Choroid plexus epithelial cell (primary cell): Measurements from ENCODE around the gene GNB1.

ENCODE experiments used
- DNase-seq: peaks from one replicate; pipeline ENCODE4 v3.0.0-alpha.2; 2010; ENCODE audit warnings: low read depth
- H3K4me3 ChIP-seq: 2 replicates; pipeline ENCODE4 v1.5.1; 2011; ENCODE audit warnings: low read depth, mild to moderate bottlenecking, control low read depth, low read length, moderate library complexity
- CTCF ChIP-seq: conservative IDR thresholded peaks from 2 replicates; pipeline ENCODE4 v1.5.1; 2011; ENCODE audit warnings: low read depth, mild to moderate bottlenecking, control low read depth, inconsistent platforms, low read length, moderate library complexity

Gene GNB1

GRCh38 chr1:1890506-1891348, at the start of gene GNB1:
GNB1 (minus strand) TSS chr1:1891087; CDS start chr1:1825453, 65,634 bp downstream.
- DNase-seq = peak; percentile 91
- H3K4me3 ChIP-seq = peak within 1 kb of the TSS; percentile 83
- no peak for TF ChIP-seq CTCF

- no peak for DNase-seq
- no peak overlapping the region for H3K4me3 ChIP-seq
- TF ChIP-seq CTCF = no peak
Measured at GRCh38 chr1:1940123-1940425, 49.2 kb upstream of the GNB1 start.

GRCh38 chr1:1939296-1940122, 48.6 kb upstream of the GNB1 start:
- H3K4me3 ChIP-seq = no peak overlapping the region
- DNase-seq = no peak
- no peak for TF ChIP-seq CTCF

GRCh38 chr1:1938613-1939295, 47.9 kb upstream of the GNB1 start:
- DNase-seq = no peak
- no peak overlapping the region for H3K4me3 ChIP-seq
- TF ChIP-seq CTCF = no peak

GRCh38 chr1:1938276-1938573, 47.3 kb upstream of the GNB1 start:
- DNase-seq = no peak
- TF ChIP-seq CTCF = no peak
- no peak overlapping the region for H3K4me3 ChIP-seq

GRCh38 chr1:1937549-1938275, 46.8 kb upstream of the GNB1 start:
- no peak overlapping the region for H3K4me3 ChIP-seq
- DNase-seq = no peak
- TF ChIP-seq CTCF = no peak
